HG02610 (cell line): ENCODE measurements around the gene PITPNM3.
"Not testable (repeated sequence)": the region's sequence is repeated elsewhere in the genome, so short reads cannot be mapped to it uniquely, and the experiment has no call there.

Experiments
- ATAC-seq: cut with Tn5 transposase; IDR thresholded peaks from one replicate; pipeline ENCODE4 v1.9.1; 2021; ENCODE audit warnings: mild to moderate bottlenecking, moderate library complexity; ENCODE audit not compliant: unreplicated experiment

The PITPNM3 gene

DNA sequence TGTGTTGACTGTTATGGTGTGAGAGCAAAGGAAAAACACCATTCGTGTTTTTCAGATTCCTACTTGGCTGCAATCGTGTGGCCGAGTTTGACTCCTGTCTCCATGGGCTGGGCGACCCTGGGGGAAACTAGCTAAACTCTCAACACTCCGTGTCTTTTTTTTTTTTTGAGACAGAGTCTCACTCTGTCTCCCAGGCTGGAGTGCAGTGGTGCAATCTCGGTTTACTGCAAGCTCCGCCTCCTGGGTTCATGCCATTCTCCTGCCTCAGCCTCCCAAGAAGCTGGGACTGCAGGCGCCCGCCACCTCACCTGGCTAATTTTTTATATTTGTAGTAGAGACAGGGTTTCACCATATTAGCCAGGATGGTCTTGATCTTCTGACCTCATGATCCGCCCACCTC is 73.6 kb downstream of the PITPNM3 start:
- ATAC-seq = not testable (repeated sequence)

DNA sequence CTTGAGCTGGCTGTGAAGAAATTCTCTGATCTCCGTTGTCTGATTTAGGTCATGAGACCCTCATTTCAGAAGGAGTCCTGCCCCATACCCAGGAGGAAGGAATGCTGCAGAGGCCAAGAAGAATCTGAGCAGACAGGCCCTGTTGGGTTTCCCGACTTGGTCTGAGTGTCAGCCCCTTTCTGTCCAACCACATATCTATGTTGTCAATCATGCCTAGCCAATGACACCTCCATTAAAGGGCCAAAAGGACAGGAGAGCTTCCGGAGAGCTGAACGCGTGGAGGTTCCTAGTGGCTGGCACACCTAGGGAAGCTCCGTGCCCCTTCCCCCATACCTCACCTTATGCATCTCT is 74.3 kb downstream of the PITPNM3 start:
- ATAC-seq = no peak

DNA sequence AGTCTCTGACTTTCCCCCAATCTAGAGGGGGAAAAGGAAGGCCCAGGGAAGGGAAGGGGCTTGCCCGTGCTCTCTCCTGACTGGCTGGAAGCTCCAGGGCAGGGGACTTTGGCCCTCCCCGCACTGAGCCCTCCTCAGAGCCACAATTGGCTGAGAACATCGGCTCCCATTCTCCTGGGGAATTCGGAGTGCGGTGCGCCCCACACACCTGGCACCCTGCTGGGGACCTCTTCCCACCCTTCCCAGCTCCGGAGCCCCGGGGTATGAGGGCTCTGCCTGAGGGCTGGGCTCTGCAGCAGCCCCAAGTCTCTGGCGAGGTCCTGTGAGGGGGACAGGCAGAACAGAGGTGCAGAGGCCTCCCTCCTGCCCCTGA is 76.1 kb downstream of the PITPNM3 start:
- ATAC-seq = no peak

DNA sequence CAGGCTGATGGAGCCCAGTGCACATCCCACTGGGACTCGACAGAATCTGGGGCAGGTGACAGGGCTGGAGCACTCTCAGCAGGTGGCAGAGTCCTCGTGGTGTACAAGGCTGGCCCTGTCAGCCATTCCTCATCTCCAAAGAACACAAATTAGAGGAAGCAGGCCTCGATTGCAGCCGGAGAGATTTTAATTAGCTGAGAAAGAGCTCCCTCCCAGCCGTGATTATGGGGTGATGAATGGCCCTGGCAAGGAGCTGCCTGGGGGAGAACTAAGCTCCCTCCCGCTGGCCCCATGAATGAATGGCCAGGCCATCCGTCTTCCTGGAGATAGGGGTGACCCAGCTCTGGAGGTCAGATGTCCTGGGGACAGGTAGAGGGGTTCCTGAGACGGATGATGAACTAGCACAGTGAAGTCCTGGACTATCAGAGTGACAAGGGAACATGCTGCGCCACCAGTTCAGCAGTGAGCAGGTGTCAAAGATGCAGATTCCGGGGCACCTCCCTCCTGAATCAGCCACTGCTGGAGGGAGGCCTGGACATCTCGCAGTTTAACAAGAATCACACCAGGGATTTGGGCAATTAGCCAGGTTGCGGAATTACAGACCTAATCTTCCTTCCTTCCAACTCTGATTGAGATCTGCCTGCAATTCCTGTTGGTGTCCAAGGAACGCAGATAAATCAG is 76.6 kb downstream of the PITPNM3 start:
- no peak for ATAC-seq

DNA sequence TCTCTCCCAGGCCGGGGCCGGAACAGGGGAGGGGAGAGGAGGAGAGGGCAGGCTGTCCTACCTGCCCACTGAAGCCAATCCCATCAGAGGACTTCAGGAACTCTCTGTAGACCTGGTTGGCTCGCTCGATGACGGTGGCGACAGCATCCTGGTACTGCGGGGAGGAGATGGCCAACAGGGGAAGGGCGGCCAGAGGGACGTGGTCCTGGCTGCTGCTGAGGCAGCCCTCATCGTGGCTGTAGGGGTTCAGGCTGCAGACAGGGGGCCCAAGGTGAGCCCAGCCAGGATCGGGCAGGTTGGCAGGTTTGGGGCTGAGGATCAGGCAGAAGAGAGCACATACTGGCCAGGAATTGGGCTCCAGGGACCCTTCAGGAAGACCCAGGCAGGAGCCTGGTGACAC is 77.9 kb downstream of the PITPNM3 start:
- no peak for ATAC-seq

DNA sequence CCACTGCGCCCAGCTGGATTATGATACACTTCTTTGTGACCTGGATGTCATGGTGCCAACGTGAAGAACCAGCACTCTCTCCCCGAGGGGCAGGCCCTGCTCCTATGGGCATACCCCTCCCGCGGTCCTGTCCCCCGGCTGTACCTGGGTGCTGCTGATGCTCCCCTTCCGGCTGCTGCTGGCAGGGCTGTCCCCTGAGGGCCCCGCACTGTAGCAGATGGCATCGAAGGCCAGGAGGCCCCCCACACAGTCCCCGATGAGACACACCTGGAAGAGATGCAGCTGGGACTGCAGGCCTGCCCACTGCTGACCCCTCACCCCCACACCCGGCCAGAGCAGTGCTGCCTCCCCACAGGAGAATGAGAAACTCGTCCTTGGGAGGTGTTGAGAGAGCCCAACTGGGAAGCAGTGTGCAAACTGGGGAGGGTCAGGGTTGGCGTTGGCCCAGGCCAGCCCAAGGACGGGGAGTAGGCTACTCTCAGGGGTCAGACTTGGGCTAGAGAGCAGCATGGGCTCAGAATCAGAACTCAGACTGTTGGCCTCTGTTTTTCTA is 78.4 kb downstream of the PITPNM3 start:
- no peak for ATAC-seq

DNA sequence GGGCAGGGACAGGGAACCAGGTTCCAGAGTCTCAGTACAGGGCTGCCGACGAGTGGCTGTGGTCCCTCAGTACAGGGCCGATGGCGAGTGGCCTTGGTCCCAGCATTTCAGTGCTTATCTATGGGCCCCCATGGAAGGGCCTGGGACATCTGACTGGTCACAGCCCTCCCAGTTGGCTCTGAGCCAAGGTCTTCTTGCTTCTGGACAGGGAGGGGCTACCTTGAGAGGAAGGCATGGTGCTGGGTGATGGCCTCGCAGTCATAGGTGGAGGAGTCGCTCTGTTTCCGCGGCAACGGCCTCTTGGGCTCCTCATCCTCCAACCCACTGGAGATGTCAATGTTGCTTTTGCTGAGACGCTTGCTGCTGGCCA is 79.6 kb downstream of the PITPNM3 start:
- ATAC-seq = no peak

DNA sequence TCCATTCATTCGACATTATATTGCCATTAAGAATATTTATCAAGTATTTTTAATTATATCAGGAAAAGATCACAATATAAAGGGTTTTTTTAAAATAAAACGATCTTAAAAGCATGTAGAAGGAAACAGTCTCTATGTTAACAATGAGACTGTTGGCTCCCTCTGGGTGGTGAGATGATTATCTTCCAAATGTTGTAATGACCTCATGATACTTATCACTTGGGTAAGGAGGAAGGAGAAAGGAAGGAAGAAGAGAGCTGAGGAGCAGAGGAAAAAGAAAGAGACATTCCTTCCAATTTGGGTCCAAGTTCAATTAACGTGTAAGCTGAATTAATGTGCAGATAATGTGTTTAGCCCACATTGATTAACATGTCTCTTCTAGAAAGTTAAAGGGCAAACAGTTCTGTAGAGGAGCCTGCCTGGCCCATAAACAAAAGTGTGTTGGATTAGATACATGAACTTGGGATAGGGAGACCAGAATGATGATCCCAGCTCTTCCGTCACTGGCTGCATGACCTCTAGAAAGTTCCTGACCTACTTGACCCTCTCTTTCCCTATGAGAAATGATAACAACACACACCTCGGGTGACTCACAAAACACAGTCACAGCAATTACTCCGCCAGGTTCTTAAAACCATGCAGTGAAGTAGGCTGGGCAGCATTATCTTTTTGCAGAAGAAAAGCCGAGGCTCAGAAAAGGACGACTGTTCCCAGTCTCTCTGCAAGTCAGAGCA is 80.1 kb downstream of the PITPNM3 start:
- no peak for ATAC-seq

DNA sequence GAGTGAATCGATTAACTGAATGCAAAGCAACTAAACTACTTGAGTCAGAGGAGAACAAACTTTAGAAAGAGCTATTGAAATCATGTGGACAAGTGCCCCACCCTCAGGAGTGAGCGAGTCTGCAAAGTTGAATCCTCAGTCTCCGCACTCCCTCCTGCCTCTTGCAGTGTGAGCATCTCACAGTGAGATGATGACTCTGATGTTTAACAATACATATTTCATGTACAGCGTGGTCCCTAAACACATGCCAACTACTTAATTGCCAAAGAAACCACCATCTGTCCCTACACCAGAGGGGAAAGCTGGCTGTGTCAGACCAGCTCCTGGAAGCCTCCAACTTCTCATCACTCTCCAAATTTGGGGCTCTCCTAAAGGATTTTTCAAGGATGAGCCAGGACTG is 80.9 kb downstream of the PITPNM3 start:
- ATAC-seq = no peak

DNA sequence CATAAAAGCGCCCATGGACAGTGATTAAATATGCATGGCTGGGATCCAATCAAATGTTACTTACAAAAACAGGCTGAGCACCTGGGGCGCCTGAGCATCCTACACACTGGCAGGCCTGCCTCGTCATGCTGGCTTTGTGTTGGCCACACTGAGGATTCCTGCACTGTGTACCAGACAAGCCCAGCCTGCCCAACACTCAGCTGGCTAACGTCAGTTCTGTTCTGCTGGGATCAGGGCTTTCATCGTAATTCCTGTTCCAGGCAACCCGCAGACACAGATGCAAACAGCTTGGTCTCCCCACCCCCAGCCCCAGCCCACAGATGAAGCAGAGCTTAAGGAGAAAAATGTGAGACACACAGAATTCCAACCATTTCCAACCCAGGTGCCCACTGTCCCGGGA is 81.4 kb downstream of the PITPNM3 start:
- no peak for ATAC-seq

DNA sequence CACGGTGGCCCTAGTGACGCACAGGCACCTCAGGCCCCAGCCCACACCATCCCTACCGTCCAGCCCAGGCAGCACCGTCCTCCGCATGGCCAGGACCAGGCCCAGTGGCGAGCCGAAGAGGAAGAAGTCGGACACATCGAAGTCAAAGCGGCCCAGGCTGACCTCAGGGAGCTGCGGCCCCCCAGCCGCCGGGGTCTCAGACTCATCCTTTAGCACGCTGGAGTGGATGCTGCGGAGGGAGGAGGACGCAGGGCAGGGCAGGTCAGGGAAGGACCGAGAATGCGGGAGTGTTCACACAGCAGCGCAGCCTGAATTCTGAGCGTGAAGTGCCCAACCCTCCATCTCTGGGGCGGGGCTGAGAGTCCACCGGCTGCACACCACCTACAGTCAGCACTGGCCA is 82.0 kb downstream of the PITPNM3 start:
- no peak for ATAC-seq

DNA sequence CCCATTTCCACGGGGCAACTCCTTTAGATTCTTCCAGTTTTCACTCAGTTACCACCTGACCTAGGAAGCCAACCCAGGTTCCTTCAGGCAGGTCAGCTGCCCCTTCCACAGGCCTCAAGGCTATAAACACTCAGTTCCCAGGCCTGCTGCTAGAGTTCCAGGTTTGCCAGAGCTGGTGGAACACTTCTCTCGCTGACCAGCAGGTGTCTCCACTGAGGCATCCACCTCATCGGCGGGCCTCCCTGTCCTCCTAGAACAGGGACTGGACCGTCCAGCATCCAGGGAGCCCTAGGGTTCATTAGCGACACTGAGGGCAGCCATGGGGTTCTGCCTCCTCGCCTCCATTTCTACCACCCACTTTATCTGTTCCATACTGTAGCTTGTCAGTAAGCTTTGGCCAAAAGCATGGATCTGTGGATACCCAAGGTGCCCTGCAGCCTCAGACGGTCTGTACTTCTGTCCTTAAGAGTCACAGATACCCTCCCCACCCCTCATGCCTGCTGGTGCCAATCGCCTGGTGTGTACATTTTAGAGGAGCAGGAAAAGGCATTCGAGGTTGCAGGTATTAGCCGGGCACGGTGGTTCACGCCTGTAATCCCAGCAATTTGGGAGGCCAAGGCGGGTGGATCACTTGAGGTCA is 83.1 kb downstream of the PITPNM3 start:
- ATAC-seq = no peak

DNA sequence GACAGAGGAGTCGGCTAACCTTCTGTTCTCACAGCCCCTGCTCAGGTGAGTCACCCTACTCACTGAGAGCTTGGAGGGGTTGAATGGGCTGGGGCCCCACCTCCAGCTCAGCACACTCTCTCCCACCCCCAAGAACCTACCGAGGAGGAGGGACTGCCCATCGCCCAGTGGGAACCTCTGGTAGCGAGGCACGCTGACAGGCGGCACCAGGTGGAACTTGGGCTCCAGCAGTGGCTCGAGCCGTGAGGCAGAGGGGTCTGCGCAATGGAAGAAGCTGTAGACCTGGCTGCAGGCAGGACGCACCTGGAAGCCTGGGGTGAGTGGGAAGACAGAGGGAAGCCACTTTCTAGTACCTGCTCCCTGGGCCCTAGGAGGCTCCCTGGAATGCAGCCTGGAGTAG is 83.8 kb downstream of the PITPNM3 start:
- no peak for ATAC-seq

DNA sequence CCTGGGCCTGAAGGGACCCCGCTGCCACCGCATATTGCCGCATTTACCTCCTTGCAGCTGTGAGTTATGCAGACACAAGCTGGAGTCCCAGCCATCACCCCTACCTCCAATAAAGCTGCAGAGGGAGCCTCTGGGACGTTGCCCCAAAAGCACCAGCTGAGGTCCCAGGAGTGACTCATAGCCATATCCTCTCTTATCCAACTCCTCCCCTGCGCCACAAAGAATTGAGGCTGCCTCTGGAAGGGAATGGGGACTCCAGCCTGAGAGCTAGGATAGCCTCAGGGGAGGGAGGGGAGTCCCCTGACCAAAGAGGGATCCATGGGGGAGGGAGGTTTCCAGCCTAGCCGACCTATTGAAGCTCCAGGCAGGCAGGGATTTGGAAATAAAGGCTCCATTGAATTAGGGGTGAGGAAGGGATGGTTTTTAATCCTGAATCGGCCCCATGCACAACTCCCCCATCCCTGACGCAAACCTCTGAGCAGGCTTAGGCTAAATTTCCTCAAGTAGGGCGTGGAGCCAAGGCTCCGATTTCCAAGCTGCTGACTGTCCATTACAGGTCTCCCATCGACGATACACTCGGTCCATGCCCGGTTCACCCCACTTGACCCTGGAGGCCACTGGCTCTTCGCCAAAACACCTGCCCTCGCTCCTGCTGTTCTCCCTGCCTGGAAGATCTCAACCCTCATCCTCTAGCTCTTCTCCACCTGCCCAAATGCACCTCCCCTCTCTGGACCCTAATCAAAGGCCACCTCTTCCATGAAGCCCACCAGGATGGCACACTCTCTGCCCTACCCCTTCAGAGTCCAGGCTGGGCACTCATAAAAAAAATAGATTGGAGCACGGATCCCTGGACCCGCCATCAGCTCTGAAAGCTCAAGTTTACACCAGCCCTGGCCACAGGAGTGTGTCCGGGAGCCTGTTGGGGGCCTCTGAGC is 84.6 kb downstream of the PITPNM3 start:
- no peak for ATAC-seq

DNA sequence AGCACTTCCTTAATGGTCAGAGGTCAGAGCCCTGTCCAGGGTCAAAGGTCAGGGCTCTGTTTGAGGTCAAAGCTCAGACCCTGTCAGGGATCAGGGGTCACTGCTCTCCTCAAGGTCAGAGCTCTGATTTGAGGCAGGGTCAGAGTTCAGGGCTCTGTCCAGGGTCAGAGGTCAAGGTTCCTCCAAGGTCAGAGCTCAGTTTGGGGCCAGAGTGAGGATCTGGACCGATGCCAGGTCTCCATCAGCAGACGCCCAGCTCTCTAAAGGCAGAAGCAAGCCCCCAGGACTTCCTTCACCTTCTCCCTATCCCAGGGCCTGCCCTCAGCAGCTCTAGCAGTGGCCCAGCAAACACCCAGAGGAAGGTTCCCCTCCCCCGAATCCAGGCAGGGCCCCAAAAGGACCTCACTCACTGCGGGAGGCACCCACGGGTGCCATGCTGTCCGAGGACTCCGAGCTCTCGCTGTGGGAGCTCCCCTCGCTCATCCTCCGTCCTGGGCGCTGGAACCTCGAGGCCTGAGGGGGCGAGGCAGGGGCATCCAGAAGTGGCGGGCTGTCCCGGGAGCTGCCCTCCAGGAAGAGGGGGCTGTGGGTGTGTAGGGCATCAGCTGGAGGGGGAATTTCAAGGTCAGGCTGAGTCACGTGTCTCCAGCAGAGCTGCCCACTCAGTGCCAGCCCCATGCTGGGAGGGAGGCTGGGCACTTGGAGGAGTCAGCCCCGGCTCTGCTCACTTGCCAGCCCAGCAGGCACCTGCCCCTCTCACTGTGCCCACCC is 85.4 kb downstream of the PITPNM3 start:
- ATAC-seq = no peak

DNA sequence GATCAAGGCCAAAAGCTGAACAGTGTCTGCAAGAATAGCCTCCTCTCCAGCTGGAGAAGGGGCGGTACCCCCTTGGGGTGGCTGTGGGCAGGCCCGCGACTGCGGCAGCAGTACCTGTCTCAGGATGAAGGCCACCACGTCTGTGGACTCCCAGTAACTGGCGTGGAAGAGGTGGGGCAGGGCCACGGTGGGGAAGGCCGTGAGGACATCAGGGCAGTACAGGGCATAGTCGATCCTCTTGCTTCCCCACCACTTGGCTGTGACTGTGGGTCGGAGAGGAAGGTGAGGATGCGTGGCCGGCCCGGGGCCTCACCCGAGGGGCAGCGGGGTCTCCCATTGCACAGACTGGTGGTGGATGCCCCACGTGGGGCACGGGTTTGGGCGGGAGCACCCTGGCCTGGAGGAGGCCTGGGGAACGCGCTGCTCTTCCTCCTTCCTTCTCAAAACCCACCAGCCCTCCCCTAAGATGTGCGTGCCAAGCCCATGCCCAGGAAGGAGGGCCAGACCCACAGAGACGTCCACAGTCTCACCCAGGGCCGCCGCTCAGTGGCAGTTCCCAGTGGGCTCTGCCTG is 86.1 kb downstream of the PITPNM3 start:
- no peak for ATAC-seq

DNA sequence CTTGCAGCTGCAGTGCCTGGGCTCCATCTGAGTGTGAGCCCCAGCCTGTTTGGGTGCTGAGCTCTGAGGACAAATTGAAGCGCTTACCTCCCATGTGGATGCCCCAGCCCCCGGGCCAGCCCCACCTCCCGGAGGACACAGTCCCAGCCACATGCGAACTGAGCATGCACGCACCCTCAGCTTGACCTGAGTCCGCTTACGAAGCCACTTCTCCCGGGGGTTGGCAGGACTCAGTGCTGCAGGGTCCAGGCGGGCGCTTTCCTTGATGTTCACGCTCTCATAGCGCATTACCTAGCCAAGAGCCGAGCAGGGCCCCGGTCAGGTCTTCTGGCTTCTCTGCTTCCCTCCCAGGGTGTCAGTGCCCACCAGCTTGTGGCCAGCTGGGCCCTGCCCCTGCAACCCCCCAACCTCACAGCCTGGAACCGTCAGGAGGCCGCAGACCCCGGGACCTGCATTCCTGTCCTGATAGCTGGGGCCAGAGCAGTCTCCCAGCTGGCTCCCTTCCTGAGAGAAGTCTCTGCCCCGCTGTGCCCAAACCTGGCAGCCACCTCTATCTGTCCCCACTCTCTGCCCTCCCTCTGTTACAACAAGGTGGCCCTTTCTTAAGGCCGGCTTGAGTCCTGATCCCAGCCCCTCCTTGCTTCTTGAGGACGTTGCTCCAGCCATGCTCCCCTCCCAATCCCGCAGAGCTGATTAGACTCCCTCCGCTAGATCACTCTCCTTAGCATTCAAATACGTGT is 88.1 kb downstream of the PITPNM3 start:
- ATAC-seq = no peak

DNA sequence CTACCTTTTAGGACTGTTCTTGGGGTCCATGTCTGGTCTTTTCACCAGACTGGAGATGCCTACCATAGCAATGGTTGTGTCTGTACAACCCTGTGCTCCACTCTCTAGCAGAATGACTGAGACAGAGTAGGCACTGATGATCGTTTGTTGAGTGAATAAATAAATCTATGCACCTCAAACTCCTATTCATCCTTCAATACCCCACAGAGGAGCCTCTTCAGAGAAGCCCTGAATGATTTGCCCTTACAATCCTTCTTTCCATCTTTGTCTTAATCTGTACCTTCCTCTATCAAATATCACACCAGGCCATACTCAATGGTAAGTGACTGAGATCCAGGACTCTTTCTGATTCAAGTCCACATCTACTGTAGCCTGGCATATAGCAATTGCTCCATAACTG is 88.8 kb downstream of the PITPNM3 start:
- ATAC-seq = no peak
